HCT116 (cell line): ENCODE measurements around the gene RIPK4. TPM values are rescaled to one million over a fixed set of nuclear protein-coding genes. Genes with fewer than 3 reads are reported as not detected.

Source experiments
- ATAC-seq: fragments of 200-7000 bp; cut with Tn5 transposase; 2 replicates; pipeline ENCODE4 v1.9.1; 2020; ENCODE audit warnings: mild to moderate bottlenecking, moderate library complexity
- BruUV-seq: library from RNA; stranded (reverse); fragments of 400-500 nt; replicated peaks from 2 replicates; lab custom pipeline; 2021; lab: Mats Ljungman, UMichigan
- CTCF ChIA-PET: fragments of 300-600 bp; sonication (Branson Sonifier 250); formaldehyde crosslinking; loops from one replicate; lab custom pipeline; 2021; ENCODE audit warnings: antibody characterized with exemption; lab: Charles Lee
- POLR2A ChIA-PET: fragments of 300-600, 350-600 bp; sonication (Branson Sonifier 250); formaldehyde crosslinking; loops from one replicate; lab custom pipeline; 2021; ENCODE audit warnings: antibody characterized with exemption; lab: Charles Lee
- RAD21 ChIA-PET, 2 experiments: fragments of 300-600 bp; sonication (Branson Sonifier 250); formaldehyde crosslinking; loops; one replicate each; lab custom pipeline; 2023; ENCODE audit warnings: low total read pairs in 2 of 2; ENCODE audit not compliant: uncharacterized antibody in 2 of 2, unreplicated experiment in 2 of 2, low non-redundant PET in 1 of 2; lab: Charles Lee
- DNase-seq: peaks from one replicate; pipeline ENCODE4 v3.0.0-alpha.2; 2010; ENCODE audit warnings: low read depth, low spot score
- H2AFZ ChIP-seq: fragments of 200-600 bp; shearing (Covaris generic), sonication (generic); 2 replicates; pipeline ENCODE4 v1.6.1; 2017; ENCODE audit warnings: low read depth, mixed run types, mixed read lengths, antibody characterized with exemption, low read length; ENCODE audit not compliant: poor library complexity, severe bottlenecking
- H3K27ac ChIP-seq: 2 replicates; pipeline ENCODE4 v1.5.1; 2012; ENCODE audit warnings: low read depth, low read length
- H3K27me3 ChIP-seq: fragments of 200-600 bp; sonication (generic); 2 replicates; pipeline ENCODE4 v1.6.1; 2016; ENCODE audit warnings: mixed run types, low read length, mixed read lengths; ENCODE audit not compliant: insufficient read depth
- H3K36me3 ChIP-seq, 2 experiments: fragments of 200-500 bp in 1 of 2; fragments of 200-600 bp in 1 of 2; sonication (Bioruptor generic) in 1 of 2; sonication (generic) in 1 of 2; 2 replicates each; pipeline versions ENCODE4 v1.5.1 to v1.6.1; 2014 to 2016; ENCODE audit warnings: low read length in 2 of 2, inconsistent platforms in 1 of 2, mixed read lengths in 1 of 2, mixed run types in 1 of 2; ENCODE audit not compliant: insufficient read depth in 2 of 2, control insufficient read depth in 1 of 2
- H3K4me1 ChIP-seq, 2 experiments: fragments of 200-600 bp in 1 of 2; sonication (generic) in 1 of 2; 2 replicates each; pipeline versions ENCODE4 v1.5.1 to v1.6.1; 2012 to 2017; ENCODE audit warnings: low read length in 2 of 2, inconsistent platforms in 1 of 2, mild to moderate bottlenecking in 1 of 2, mixed read lengths in 1 of 2, mixed run types in 1 of 2, moderate library complexity in 1 of 2; ENCODE audit not compliant: insufficient read depth in 2 of 2, control insufficient read depth in 1 of 2
- H3K4me2 ChIP-seq: fragments of 200-600 bp; sonication (generic); 2 replicates; pipeline ENCODE4 v1.6.1; 2017; ENCODE audit warnings: mixed run types, low read length, mixed read lengths
- H3K4me3 ChIP-seq, 2 experiments: fragments of 200-600 bp in 1 of 2; sonication (generic) in 1 of 2; replicated peaks in 1 of 2; 2 replicates each; pipeline ENCODE4 v1.5.1; 2011 to 2016; ENCODE audit warnings: low read length in 2 of 2, control low read depth in 1 of 2, low read depth in 1 of 2, mild to moderate bottlenecking in 1 of 2, mixed read lengths in 1 of 2, mixed run types in 1 of 2
- H3K79me2 ChIP-seq: fragments of 200-600 bp; sonication (generic); 2 replicates; pipeline ENCODE4 v1.6.1; 2017; ENCODE audit warnings: mild to moderate bottlenecking, mixed run types, low read length, moderate library complexity, mixed read lengths; ENCODE audit not compliant: insufficient read depth
- H3K9ac ChIP-seq: fragments of 200-600 bp; sonication (generic); 2 replicates; pipeline ENCODE4 v1.6.1; 2016; ENCODE audit warnings: low read length, mixed read lengths
- H3K9me2 ChIP-seq: fragments of 200-600 bp; sonication (generic), shearing (Covaris generic); 2 replicates; pipeline ENCODE4 v1.6.1; 2017; ENCODE audit warnings: mixed run types, mild to moderate bottlenecking, moderate library complexity; ENCODE audit not compliant: insufficient read depth
- H3K9me3 ChIP-seq, 2 experiments: fragments of 200-500 bp in 1 of 2; fragments of 200-600 bp in 1 of 2; sonication (Bioruptor generic) in 1 of 2; sonication (generic) in 1 of 2; 2 replicates each; pipeline ENCODE4 v1.6.1; 2014 to 2017; ENCODE audit warnings: low read length in 2 of 2, mixed read lengths in 2 of 2, inconsistent platforms in 1 of 2, low read depth in 1 of 2, mild to moderate bottlenecking in 1 of 2, mixed run types in 1 of 2, moderate library complexity in 1 of 2; ENCODE audit not compliant: control insufficient read depth in 1 of 2, insufficient read depth in 1 of 2
- H4K20me1 ChIP-seq: fragments of 200-600 bp; sonication (generic), shearing (Covaris generic); 2 replicates; pipeline ENCODE4 v1.6.1; 2017; ENCODE audit warnings: mixed run types, mild to moderate bottlenecking, moderate library complexity; ENCODE audit not compliant: insufficient read depth
- CEBPB ChIP-seq: IDR thresholded peaks from 2 replicates; pipeline ENCODE4 v1.6.1; 2012; ENCODE audit warnings: low read depth
- CTCF ChIP-seq, 3 experiments: fragments of 200-600 bp in 1 of 3; sonication (generic) in 1 of 3; IDR thresholded peaks in 2 of 3; conservative IDR thresholded peaks in 1 of 3; 2 replicates each; pipeline ENCODE4 v1.5.1; 2012 to 2017; ENCODE audit warnings: low read depth in 2 of 3, low read length in 2 of 3, antibody characterized with exemption in 1 of 3, borderline replicate concordance in 1 of 3, control low read depth in 1 of 3, mild to moderate bottlenecking in 1 of 3, mixed read lengths in 1 of 3, mixed run types in 1 of 3, moderate library complexity in 1 of 3; ENCODE audit not compliant: insufficient read depth in 1 of 3
- EGR1 ChIP-seq: IDR thresholded peaks from 2 replicates; pipeline ENCODE4 v1.6.1; 2012; ENCODE audit warnings: low read depth
- ELF1 ChIP-seq: IDR thresholded peaks from 2 replicates; pipeline ENCODE4 v1.6.1; 2012; ENCODE audit warnings: low read depth, borderline replicate concordance
- EZH2 ChIP-seq: fragments of 200-600 bp; sonication (generic); IDR thresholded peaks from 2 replicates; pipeline ENCODE4 v1.6.1; 2017; ENCODE audit warnings: antibody characterized with exemption, mixed run types
- EZH2phosphoT487 ChIP-seq: fragments of 200-600 bp; IDR thresholded peaks from 2 replicates; pipeline ENCODE4 v1.6.1; 2018; ENCODE audit warnings: antibody characterized with exemption, borderline replicate concordance
- FOSL1 ChIP-seq: IDR thresholded peaks from 2 replicates; pipeline ENCODE4 v1.6.1; 2012; ENCODE audit warnings: low read depth
- JUND ChIP-seq: IDR thresholded peaks from 2 replicates; pipeline ENCODE4 v1.6.1; 2012
- POLR2A ChIP-seq: IDR thresholded peaks from 2 replicates; pipeline ENCODE4 v1.7.0; 2011; ENCODE audit warnings: borderline replicate concordance; ENCODE audit not compliant: insufficient read depth, insufficient read length; ENCODE audit errors: extremely low read depth
- RAD21 ChIP-seq: IDR thresholded peaks from 2 replicates; pipeline ENCODE4 v1.6.1; 2012; ENCODE audit warnings: low read depth, mild to moderate bottlenecking
- REST ChIP-seq: IDR thresholded peaks from 2 replicates; pipeline ENCODE4 v1.6.1; 2012; ENCODE audit warnings: low read depth
- SIN3A ChIP-seq: IDR thresholded peaks from 2 replicates; pipeline ENCODE4 v1.6.1; 2012; ENCODE audit warnings: low read depth
- SP1 ChIP-seq: IDR thresholded peaks from 2 replicates; pipeline ENCODE4 v1.6.1; 2012; ENCODE audit warnings: low read depth
- SRF ChIP-seq: IDR thresholded peaks from 2 replicates; pipeline ENCODE4 v1.6.1; 2012; ENCODE audit warnings: low read depth
- TCF7L2 ChIP-seq: IDR thresholded peaks from 2 replicates; pipeline ENCODE4 v1.7.0; 2011; ENCODE audit warnings: borderline replicate concordance, inconsistent platforms; ENCODE audit not compliant: insufficient read depth, insufficient read length; ENCODE audit errors: extremely low read depth
- YY1 ChIP-seq: IDR thresholded peaks from 2 replicates; pipeline ENCODE4 v1.6.1; 2011; ENCODE audit warnings: low read length, low read depth, moderate library complexity, mild to moderate bottlenecking; ENCODE audit not compliant: insufficient replicate concordance; ENCODE audit errors: extremely low read depth
- ZFX ChIP-seq: fragments of 450-650 bp; IDR thresholded peaks from 2 replicates; pipeline ENCODE4 v1.6.1; 2017
- ZNF274 ChIP-seq: fragments of 200-500 bp; sonication (Bioruptor generic); IDR thresholded peaks from 2 replicates; pipeline ENCODE4 v1.6.1; 2014; ENCODE audit warnings: mild to moderate bottlenecking, low read depth, low read length, inconsistent platforms
- intact Hi-C: fragments of 100-400 bp; cut with micrococcal nuclease; formaldehyde crosslinking; loops from 2 replicates; pipeline ENCODE4 v1.10.0; 2022
- total RNA-seq: library from RNA; stranded (reverse); gene quantifications from one replicate; pipeline ENCODE4 v1.2.1, GENCODE V29; 2021; ENCODE audit not compliant: unreplicated experiment
- TF ChIP-seq, protein P1 (sequence below): IDR thresholded peaks from 2 replicates; pipeline ENCODE4 v1.6.1; 2011; ENCODE audit warnings: mild to moderate bottlenecking, low read length, moderate library complexity; ENCODE audit not compliant: insufficient replicate concordance; ENCODE audit errors: extremely low read depth
- TF ChIP-seq, protein P2 (sequence below): IDR thresholded peaks from 2 replicates; pipeline ENCODE4 v1.6.1; 2012

The RIPK4 gene
- total RNA-seq, 1 experiment from 2014 or later = 9.9 TPM

DNA sequence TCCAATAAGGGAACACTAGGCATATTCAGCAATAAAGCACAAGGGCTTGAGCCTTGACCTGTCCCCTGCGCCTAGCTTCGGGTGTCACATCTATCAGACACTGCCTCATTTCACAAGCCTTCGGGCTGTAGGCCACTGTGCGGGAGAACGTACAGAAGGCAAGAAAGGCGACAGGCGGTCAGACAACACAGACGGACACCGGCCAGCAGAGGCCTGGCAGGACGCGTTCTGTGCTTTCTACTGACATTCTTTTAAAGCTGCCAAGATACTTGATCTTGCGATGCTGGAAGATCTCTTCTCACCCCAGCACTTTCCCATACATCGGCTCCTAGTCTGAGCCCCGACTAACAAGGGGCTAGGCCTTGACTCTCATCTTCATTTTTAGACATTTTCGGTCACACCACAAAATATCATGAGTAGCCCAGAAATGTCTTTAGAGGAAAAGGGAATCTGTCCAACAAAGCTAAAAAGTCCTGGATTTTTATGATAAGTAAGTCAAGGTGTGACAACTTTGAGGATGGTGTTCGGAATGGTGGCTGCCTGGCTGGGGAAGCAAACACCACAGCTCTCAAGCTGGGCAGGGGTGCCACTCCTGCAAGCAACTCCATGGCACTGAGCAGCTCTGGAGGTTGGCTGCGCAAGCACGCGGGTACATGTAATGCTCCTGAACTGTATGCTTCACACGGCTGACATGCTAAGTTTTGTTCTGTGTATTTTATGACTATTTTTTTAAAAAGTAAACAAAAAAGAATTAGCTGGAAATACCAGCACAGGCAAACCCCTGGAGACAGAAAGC is 18.7 kb downstream of the RIPK4 start:
- TF ChIP-seq ZFX (no peak), SP1 (no peak), SIN3A (no peak), TCF7L2 (no peak), ELF1 (no peak), SRF (no peak), JUND (no peak), YY1 (no peak), FOSL1 (no peak), RAD21 (no peak), EZH2phosphoT487 (no peak), EGR1 (no peak), EZH2 (no peak), POLR2A (no peak), ZNF274 (no peak), CTCF (IDR thresholded peaks at IDR 0.05 in 2 of 3, conservative IDR thresholded peaks at IDR 0.05 in 1 of 3; ENCODE audit: borderline replicate concordance in 1 of 3, insufficient read depth in 1 of 3, low read depth in 2 of 3, low read length in 2 of 3) (no peak), REST (no peak), CEBPB (no peak)
- TF ChIP-seq, protein P1, sequence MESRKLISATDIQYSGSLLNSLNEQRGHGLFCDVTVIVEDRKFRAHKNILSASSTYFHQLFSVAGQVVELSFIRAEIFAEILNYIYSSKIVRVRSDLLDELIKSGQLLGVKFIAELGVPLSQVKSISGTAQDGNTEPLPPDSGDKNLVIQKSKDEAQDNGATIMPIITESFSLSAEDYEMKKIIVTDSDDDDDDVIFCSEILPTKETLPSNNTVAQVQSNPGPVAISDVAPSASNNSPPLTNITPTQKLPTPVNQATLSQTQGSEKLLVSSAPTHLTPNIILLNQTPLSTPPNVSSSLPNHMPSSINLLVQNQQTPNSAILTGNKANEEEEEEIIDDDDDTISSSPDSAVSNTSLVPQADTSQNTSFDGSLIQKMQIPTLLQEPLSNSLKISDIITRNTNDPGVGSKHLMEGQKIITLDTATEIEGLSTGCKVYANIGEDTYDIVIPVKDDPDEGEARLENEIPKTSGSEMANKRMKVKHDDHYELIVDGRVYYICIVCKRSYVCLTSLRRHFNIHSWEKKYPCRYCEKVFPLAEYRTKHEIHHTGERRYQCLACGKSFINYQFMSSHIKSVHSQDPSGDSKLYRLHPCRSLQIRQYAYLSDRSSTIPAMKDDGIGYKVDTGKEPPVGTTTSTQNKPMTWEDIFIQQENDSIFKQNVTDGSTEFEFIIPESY = no peak
- TF ChIP-seq, protein P2, sequence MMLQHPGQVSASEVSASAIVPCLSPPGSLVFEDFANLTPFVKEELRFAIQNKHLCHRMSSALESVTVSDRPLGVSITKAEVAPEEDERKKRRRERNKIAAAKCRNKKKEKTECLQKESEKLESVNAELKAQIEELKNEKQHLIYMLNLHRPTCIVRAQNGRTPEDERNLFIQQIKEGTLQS = no peak
- intact Hi-C loops = no loop called here
- Histone ChIP-seq H3K4me2 (no peak overlapping the region), H2AFZ (no peak overlapping the region), H3K9me3 (no peaks in the 10 kb centered on the region), H3K4me1 (peaks cover 35 to 39% of the 10 kb centered on the region in 2 experiments), H3K9ac (no peak overlapping the region), H3K9me2 (no peaks in the 10 kb centered on the region), H4K20me1 (peaks cover 5% of the 10 kb centered on the region), H3K36me3 (peaks cover 23 to 24% of the 10 kb centered on the region in 2 experiments), H3K4me3 (no peak overlapping the region), H3K79me2 (peaks cover 32% of the 10 kb centered on the region; the same call in 1 of the 2 replicates), H3K27me3 (no peaks in the 10 kb centered on the region), H3K27ac (no peak overlapping the region)
- ChIA-PET RAD21 (interaction anchor here in 1 of 2 experiments (0.6 kb wide), 1 partner anchor 60 kb away, joined by 3 read pairs; no protein-coding TSS in a partner anchor), CTCF (no interaction called here), POLR2A (no interaction called here)
- no TSS peak for BruUV-seq
- ATAC-seq (no peak), DNase-seq (no peak)
